ENCODE results near the gene TXNRD3. TPM values are rescaled to one million over a fixed set of nuclear protein-coding genes. Genes with fewer than 3 reads are reported as not detected.

Gene TXNRD3
- total and polyA plus RNA-seq, 2 experiments from 2014 or later: 15.7 to 16.2 TPM

DNA sequence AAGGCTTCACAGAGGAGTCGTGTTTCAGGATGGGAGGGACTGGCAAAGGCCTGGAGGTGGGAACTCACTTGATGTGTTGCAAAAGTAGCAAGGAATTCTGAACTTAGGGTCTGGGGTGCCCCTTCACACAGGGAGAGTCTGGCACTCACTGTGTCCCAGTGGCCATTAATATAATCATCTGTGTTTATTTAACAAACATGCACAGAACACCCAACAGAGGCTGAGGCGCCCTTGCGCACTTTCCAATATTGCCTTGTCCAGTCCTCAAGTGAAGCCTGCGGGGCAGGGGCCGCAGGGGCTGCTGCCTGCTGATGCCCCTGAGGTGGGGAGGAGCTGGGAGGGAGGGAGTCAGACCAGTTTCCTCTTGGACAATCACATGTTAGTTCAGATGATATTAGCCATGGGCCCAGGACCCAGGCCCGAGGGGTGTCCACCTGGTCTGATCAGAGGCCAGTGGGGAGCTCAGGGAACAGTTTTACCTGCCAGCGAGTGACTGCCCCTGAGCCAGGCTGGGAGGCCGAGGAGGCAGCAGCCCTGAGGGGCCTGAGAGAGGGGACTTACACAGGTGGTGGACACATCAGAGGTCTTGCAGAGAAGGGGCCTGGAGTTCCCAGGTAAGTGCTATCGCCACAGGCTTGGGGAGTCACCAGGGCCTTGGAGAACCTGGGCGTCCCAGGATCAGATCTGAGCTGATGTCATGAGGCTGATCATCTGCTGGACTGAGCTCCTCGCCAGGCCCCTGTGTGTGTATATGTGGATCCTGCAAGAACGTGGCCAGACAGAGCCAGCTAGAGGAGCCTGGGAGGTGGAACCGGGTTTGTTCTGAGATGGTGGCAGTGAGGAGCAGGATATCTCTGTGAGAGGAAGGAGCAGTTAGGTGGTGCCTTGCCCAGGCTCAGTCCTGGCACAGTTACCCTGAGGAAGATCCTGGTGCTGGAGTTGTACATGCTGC, 13.8 kb upstream of the TXNRD3 start:
- 77 to 83% methylated on average over 13 of the region's 13 CpGs for WGBS, 2 experiments (ENCODE audit: low coverage in 1 of 2, low lambda C conversion rate in 2 of 2, missing lambda C conversion rate in 2 of 2)
- no peak for TF ChIP-seq EZH2phosphoT487 (IDR thresholded peaks at IDR 0.05; ENCODE audit: insufficient read depth, low read depth)
- in situ Hi-C loops (cut with MboI): no loop called here

DNA sequence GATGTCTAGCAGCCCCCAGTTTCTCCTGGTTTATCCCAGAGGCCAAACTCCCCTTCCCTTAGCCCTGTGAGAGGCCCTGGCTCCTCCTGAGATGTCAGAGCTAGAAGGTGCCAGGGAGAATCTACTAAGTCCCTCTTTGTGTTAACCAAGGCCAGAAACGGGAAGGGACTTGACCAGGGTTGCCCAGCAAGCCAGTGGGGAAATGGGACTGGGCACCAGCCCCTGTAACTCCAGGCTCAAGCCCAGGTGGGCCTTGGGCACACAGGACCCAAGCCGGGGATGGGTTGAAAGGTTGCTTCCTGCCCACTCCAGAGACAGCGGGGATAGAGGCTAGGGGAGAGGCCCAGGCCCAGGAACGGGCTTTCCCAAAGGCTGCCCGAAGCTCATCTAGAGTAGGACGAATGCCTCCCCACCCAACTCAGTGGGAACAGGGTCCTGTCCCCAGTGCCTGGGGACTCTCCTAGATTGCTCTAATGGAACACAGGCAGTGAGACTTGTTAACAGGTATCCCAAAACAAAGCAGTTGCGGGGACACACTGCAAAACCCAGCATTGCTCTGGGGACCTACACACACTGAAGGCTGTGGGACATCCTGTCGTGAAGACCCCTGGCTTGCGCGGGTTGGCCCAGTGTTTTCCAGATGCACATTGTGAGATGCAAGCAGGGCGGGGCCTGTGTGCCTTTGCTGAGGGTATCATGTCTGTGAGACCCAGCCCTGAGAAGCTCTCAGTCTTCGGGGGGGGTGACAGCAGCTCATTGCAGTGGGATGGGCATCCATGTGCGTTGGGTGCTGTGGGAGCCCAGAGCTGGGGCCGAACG, 12.9 kb upstream of the TXNRD3 start:
- no peak overlapping the region for H3K4me2 ChIP-seq (ENCODE audit: unreplicated experiment)
- TF ChIP-seq EZH2phosphoT487 (IDR thresholded peaks at IDR 0.05; ENCODE audit: insufficient read depth, low read depth): no peak
- no peak for TF ChIP-seq EZH2 (IDR thresholded peaks at IDR 0.05; ENCODE audit: insufficient read depth, poor library complexity, severe bottlenecking)
- H3K36me3 ChIP-seq (ENCODE audit: low read depth): no peaks in the 10 kb centered on the region
- no peaks in the 10 kb centered on the region for H4K20me1 ChIP-seq (ENCODE audit: insufficient read depth)
- no peaks in the 10 kb centered on the region for H3K79me2 ChIP-seq (ENCODE audit: insufficient read depth)
- H2AFZ ChIP-seq: no peak overlapping the region
- peaks cover 16% of the 10 kb centered on the region; the same call in 1 of the 2 replicates for H3K27me3 ChIP-seq (replicated peaks; ENCODE audit: insufficient read depth)
- H3F3A ChIP-seq (ENCODE audit: insufficient read depth): peaks cover 3% of the 10 kb centered on the region; the same call in 1 of the 2 replicates
- in situ Hi-C loops (cut with MboI): no loop called here
- H3K9me3 ChIP-seq (ENCODE audit: low read depth): no peaks in the 10 kb centered on the region
- no peaks in the 10 kb centered on the region for H3K9me2 ChIP-seq (ENCODE audit: insufficient read depth)
- H3K4me3 ChIP-seq: no peak overlapping the region
- no peak overlapping the region for H3K9ac ChIP-seq
- DNase-seq: no peak
- 63 to 64% methylated on average over 15 of the region's 15 CpGs for WGBS, 2 experiments (ENCODE audit: low coverage in 1 of 2, low lambda C conversion rate in 2 of 2, missing lambda C conversion rate in 2 of 2)
- H3K27ac ChIP-seq: no peak overlapping the region
- no peaks in the 10 kb centered on the region for H3K4me1 ChIP-seq (ENCODE audit: insufficient read depth)

More for the DNA sequence above, 13.8 kb upstream of the TXNRD3 start:
- Histone ChIP-seq H3K27me3 (replicated peaks; ENCODE audit: insufficient read depth) (peaks cover 10% of the 10 kb centered on the region; the same call in 1 of the 2 replicates), H3K79me2 (ENCODE audit: insufficient read depth) (no peaks in the 10 kb centered on the region), H3F3A (ENCODE audit: insufficient read depth) (peaks cover 3% of the 10 kb centered on the region; the same call in 1 of the 2 replicates), H3K9me2 (ENCODE audit: insufficient read depth) (no peaks in the 10 kb centered on the region), H2AFZ (no peak overlapping the region), H3K4me3 (no peak overlapping the region), H3K27ac (no peak overlapping the region), H4K20me1 (ENCODE audit: insufficient read depth) (no peaks in the 10 kb centered on the region), H3K4me1 (ENCODE audit: insufficient read depth) (no peaks in the 10 kb centered on the region), H3K9me3 (ENCODE audit: low read depth) (no peaks in the 10 kb centered on the region), H3K36me3 (ENCODE audit: low read depth) (no peaks in the 10 kb centered on the region), H3K9ac (no peak overlapping the region), H3K4me2 (ENCODE audit: unreplicated experiment) (no peak overlapping the region)
- no peak for DNase-seq

DNA sequence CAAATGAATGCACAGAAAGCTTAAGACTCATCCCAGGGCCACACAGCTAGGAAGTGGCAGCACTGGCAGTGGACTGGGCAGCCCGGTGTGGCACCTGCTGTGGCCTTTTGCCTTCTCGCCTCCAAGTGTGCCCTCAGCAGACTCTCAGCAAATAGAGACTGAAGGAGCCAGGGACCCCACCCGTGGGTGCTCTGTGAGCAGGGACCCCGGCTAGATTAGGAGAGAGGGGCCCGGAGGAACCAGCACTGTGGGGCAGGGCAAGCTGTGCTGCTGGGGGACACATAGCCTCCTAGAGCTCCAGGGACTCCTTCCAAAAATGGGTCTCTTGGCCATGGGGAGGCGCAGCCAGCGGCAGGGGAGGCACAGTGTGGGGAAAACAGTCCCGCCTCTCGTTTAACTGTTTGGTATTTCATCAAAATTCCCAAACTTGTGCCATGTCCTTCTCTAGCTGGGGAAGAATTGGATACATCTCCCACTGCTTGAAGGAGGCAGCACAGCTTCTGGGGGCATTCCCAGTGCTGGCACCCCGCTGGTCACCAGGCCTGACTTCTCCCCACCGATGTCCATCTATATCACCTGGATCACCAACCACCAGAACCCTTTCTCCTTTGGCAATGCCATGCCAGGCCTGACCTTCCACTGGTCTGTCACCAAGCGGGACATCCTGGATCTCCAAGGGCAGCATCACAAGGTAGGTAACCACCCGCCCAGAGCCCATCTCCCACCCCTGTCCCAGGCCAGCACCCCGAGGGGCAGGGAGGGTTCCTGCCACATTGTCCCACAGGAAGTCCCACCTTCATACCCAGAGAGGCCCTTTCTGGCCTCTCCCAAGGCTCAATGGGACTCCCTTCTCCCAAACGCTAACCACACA, 12.0 kb upstream of the TXNRD3 start:
- peaks cover 3% of the 10 kb centered on the region; the same call in 1 of the 2 replicates for H3F3A ChIP-seq (ENCODE audit: insufficient read depth)
- no peaks in the 10 kb centered on the region for H3K4me1 ChIP-seq (ENCODE audit: insufficient read depth)
- H3K79me2 ChIP-seq (ENCODE audit: insufficient read depth): no peaks in the 10 kb centered on the region
- H4K20me1 ChIP-seq (ENCODE audit: insufficient read depth): no peaks in the 10 kb centered on the region
- no peak overlapping the region for H3K4me2 ChIP-seq (ENCODE audit: unreplicated experiment)
- WGBS, 2 experiments (ENCODE audit: low coverage in 1 of 2, low lambda C conversion rate in 2 of 2, missing lambda C conversion rate in 2 of 2): 68 to 70% methylated on average over 13 to 15 of the region's 15 CpGs
- no peak overlapping the region for H3K9ac ChIP-seq
- no peaks in the 10 kb centered on the region for H3K9me2 ChIP-seq (ENCODE audit: insufficient read depth)
- H3K4me3 ChIP-seq: no peak overlapping the region
- in situ Hi-C loops (cut with MboI): no loop called here
- no peaks in the 10 kb centered on the region for H3K9me3 ChIP-seq (ENCODE audit: low read depth)
- no peak overlapping the region for H3K27ac ChIP-seq
- DNase-seq: no peak
- no peak overlapping the region for H2AFZ ChIP-seq
- TF ChIP-seq EZH2 (IDR thresholded peaks at IDR 0.05; ENCODE audit: insufficient read depth, poor library complexity, severe bottlenecking) (no peak), EZH2phosphoT487 (IDR thresholded peaks at IDR 0.05; ENCODE audit: insufficient read depth, low read depth) (no peak)
- no peaks in the 10 kb centered on the region for H3K36me3 ChIP-seq (ENCODE audit: low read depth)
- peaks cover 26% of the 10 kb centered on the region for H3K27me3 ChIP-seq (replicated peaks; ENCODE audit: insufficient read depth)
